Measurements from ENCODE around the gene CELF2. TPM values are rescaled to one million over a fixed set of nuclear protein-coding genes. Genes with fewer than 3 reads are reported as not detected.

The CELF2 gene
- total and polyA plus RNA-seq, 2 of the 4 experiments (the other 2 are of a cell fraction): 3.5 to 6.6 TPM

DNA sequence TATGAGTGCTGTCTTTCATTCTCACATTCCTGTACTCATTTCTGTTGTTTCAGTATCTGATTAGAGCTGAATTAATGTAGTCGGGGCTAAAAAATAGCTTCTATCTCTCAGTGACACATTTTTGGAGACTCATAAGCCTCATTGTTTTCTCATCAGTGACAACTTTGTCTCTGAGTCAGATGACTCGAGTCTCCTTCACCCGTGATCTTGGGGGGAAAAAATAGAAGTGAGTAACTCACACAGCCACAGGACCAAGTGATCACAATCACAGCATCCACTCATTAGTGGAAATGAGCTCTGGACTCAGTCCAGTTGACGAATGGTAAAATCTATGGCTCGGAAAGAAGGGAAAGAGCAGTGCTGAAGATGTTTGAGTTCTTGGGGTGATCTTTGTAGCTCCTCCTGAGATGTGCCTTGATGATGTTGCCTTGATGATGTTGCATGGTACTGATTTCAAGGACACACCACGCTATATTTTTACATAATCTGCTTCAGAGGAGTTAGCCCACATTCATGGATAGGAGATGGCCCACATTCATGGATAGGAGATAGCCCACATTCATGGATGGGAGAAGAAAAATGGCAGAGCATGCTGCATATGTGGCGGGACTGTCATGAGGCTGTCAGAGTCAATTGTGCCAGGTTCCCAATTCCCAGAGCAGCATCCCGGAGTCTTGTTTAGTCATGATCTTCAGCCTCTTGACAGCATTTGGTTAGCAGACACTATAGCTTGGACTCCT lies 214.7 kb downstream of the CELF2 start:
- Histone ChIP-seq H3K4me1 (ENCODE audit: control insufficient read depth, insufficient read depth, low read length) (no peaks in the 10 kb centered on the region), H3K14ac (replicated peaks; ENCODE audit: low read depth, low read length) (no peak overlapping the region), H3K79me1 (ENCODE audit: low read depth in 1 of 2, low read length in 2 of 2) (no peaks in the 10 kb centered on the region), H2BK5ac (ENCODE audit: low read depth, low read length, poor library complexity, severe bottlenecking) (no peak overlapping the region), H2BK20ac (ENCODE audit: low read depth, low read length) (no peak overlapping the region), H2AFZ (replicated peaks; ENCODE audit: low read length, poor library complexity) (no peak overlapping the region), H3K4me3 (ENCODE audit: insufficient read depth, low read depth, low read length) (no peak overlapping the region), H4K8ac (ENCODE audit: low read depth in 2 of 2, low read length in 2 of 2) (no peak overlapping the region), H3K9me3 (ENCODE audit: control insufficient read depth, insufficient read depth, low read length) (no peaks in the 10 kb centered on the region), H3K23ac (ENCODE audit: low read depth, low read length) (no peak overlapping the region), H4K20me1 (ENCODE audit: insufficient read depth, low read length) (no peaks in the 10 kb centered on the region), H3K9me1 (ENCODE audit: insufficient read depth, low read length) (no peaks in the 10 kb centered on the region), H4K91ac (ENCODE audit: insufficient read depth, low read depth, low read length) (no peak overlapping the region), H3K27ac (ENCODE audit: insufficient read depth, low read length) (no peak overlapping the region), H3K18ac (ENCODE audit: low read depth, low read length) (no peak overlapping the region), H2BK15ac (ENCODE audit: low read depth, low read length) (no peak overlapping the region), H3K27me3 (ENCODE audit: control insufficient read depth, insufficient read depth, low read length) (no peaks in the 10 kb centered on the region), H2BK120ac (ENCODE audit: low read depth, low read length) (no peak overlapping the region), H2AK5ac (ENCODE audit: low read depth, low read length) (no peak overlapping the region), H3K9ac (ENCODE audit: low read depth, low read length) (no peak overlapping the region), H3K4ac (ENCODE audit: low read depth, low read length) (no peak overlapping the region), H3K56ac (ENCODE audit: extremely low read depth, insufficient read depth, low read length) (no peak overlapping the region), H3K36me3 (ENCODE audit: control insufficient read depth, insufficient read depth, low read length) (no peaks in the 10 kb centered on the region), H3K4me2 (ENCODE audit: low read depth, low read length) (no peak overlapping the region), H2AK9ac (replicated peaks; ENCODE audit: low read depth, low read length, poor library complexity) (no peak overlapping the region), H4K5ac (ENCODE audit: low read depth, low read length) (no peak overlapping the region)
- intact Hi-C loops (cut with micrococcal nuclease): no loop called here
- dilution Hi-C loops (cut with HindIII; ENCODE audit: low sequenced_read_pairs, unreplicated experiment): no loop called here
- ChIA-PET CTCF (no interaction called here), POLR2A (ENCODE audit: unreplicated experiment) (no interaction called here)
- TF ChIP-seq MAZ (IDR thresholded peaks at IDR 0.05; ENCODE audit: borderline replicate concordance, low read depth, low read length): no peak
- TF ChIP-seq SMC3 (IDR thresholded peaks at IDR 0.05; ENCODE audit: low read depth, low read length): no peak
- in situ Hi-C loops (cut with MboI; ENCODE audit: low sequenced_read_pairs): no loop called here
- no TSS peak for BruUV-seq (replicated peaks)
- no peak for ATAC-seq (ENCODE audit: low read depth)
- 90% methylated on average over 2 of the region's 8 CpGs; no CpG with 5 or more reads in 1 of the 2 experiments for WGBS, 2 experiments (ENCODE audit: extremely low coverage in 2 of 2, insufficient read length in 1 of 2)
- DNase-seq: no peak
